G401 (cell line): Measurements from ENCODE around the gene CCDC171. TPM values are rescaled to one million over a fixed set of nuclear protein-coding genes. Genes with fewer than 3 reads are reported as not detected.
"Not testable (repeated sequence)": the region's sequence is repeated elsewhere in the genome, so short reads cannot be mapped to it uniquely, and the experiment has no call there.

Source experiments
- DNase-seq: peaks from one replicate; pipeline ENCODE4 v3.0.0-alpha.2; 2015; ENCODE audit warnings: low spot score
- in situ Hi-C: cut with HindIII; loops from 2 replicates; pipeline ENCODE4 v1.10.0; 2016; ENCODE audit warnings: low sequenced_read_pairs, mixed read lengths
- total RNA-seq: library from RNA; depleted of rRNA; stranded (reverse); fragments of >200 nt; shearing (Covaris generic); gene quantifications from 2 replicates; pipeline ENCODE4 v1.2.3, GENCODE V29; 2014

The CCDC171 gene
- total RNA-seq, 1 experiment from 2014 or later: 2.4 TPM

- in situ Hi-C loops: no loop called here
- DNase-seq: no peak
These were observed 182.4 kb downstream of the CCDC171 start for GRCh38 chr9:15735083-15735857.

DNA sequence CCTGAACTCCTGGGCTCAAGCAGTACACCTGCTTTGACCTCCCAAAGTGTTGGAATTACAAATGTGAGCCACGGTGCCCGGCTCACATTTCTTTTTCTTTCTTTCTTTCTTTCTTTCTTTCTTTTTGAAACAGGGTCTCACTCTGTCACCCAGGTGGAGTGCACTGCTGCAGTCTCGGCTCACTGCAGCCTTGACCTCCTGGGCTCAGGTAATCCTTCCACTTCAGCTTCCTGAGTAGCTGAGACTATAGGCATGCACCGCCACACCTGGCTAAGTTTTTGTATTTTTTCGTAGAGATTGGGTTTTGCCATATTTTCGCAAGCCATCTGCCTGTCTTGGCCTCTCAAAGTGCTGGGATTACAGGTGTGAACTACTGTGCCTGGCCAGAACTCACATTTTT, 183.7 kb downstream of the CCDC171 start:
- no peak for DNase-seq
- in situ Hi-C loops: no loop called here

GRCh38 chr9:15738011-15738410, 185.2 kb downstream of the CCDC171 start:
- DNase-seq: no peak
- in situ Hi-C loops: no loop called here

- in situ Hi-C loops: no loop called here
- no peak for DNase-seq
These were observed 188.2 kb downstream of the CCDC171 start for GRCh38 chr9:15741015-15741414.

GRCh38 chr9:15743512-15743911, 190.7 kb downstream of the CCDC171 start:
- no peak for DNase-seq
- in situ Hi-C loops: no loop called here

DNA sequence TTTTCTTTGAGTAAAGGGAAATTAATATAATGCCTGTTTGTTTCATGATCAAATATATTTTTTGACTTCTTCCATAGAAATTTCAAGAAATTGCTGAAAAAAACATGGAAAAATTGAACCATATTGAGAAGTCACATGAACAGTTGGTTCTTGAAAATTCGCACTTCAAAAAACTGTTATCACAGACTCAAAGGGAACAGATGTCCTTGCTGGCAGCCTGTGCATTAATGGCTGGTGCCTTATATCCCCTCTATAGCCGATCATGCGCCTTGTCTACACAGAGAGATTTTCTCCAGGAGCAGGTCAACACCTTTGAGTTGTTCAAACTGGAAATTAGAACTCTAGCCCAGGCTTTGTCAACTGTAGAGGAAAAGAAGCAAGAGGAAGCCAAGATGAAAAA, 191.4 kb downstream of the CCDC171 start:
- in situ Hi-C loops: no loop called here
- DNase-seq: no peak

GRCh38 chr9:15746905-15747304, 194.1 kb downstream of the CCDC171 start:
- no peak for DNase-seq
- in situ Hi-C loops: no loop called here

DNA sequence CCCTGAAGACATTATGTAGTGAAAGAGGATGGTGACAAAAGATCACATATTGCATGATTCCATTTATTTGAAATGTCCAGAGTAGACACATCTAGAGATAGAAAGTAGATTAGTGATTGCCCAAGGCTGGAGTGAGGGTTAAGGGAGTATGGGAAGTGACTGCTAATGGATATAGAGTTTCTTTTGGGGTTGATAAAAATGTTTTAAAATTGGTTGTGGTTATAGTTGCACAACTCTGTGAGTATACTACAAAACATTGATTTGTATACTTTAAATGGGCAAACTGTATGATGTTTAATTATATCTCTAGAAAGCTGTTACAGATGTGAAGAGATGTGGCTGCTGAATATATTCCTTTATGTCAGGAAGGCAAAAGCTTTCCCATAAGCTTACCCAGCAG, 202.8 kb downstream of the CCDC171 start:
- in situ Hi-C loops: no loop called here
- DNase-seq: no peak

- no peak for DNase-seq
- in situ Hi-C loops: no loop called here
These were observed 208.7 kb downstream of the CCDC171 start for GRCh38 chr9:15761551-15761950.

GRCh38 chr9:15763371-15763770, 210.5 kb downstream of the CCDC171 start:
- in situ Hi-C loops: no loop called here
- no peak for DNase-seq

DNA sequence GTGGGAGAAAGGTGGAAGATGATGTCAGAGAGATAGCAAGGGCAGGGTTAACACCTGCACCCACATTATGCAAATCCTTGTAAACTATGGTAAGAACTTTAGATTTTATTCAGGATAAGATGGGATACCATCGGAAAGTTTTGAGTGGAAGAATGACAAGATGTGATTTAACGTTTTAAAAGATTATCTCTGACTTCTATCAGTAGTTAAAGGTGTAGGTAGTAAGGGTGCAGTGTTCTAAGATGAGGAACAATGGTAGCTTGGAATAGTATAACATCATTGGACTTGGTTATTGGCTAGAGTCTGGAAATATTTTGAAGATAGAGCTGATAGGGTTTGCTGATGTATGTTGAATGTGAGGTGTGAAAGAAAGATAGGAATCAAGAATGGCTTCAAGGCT, 211.3 kb downstream of the CCDC171 start:
- in situ Hi-C loops: no loop called here
- DNase-seq: no peak

DNA sequence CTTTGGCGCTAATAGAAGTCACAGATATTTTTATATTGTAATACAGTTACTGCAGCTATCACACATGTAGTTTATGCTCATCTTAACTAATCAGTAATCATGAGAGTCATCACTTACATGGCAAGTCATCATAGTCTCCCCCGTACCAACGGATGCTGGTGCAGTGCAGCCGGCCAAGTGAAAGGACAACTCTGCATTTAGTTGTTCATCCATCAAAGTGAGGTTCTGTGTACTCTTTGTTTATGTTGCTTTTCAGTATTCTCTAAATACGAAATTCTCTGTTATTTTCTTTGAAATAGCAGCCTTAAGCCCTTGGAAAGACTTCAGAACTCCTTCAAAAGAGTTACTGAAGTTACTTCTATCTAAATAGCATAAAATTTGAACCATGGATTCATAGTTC, 216.7 kb downstream of the CCDC171 start:
- in situ Hi-C loops: no loop called here
- no peak for DNase-seq

- no peak for DNase-seq
- in situ Hi-C loops: no loop called here
These were observed 226.0 kb downstream of the CCDC171 start for GRCh38 chr9:15778861-15779260.

GRCh38 chr9:15782106-15782505, 229.3 kb downstream of the CCDC171 start:
- in situ Hi-C loops: no loop called here
- no peak for DNase-seq

DNA sequence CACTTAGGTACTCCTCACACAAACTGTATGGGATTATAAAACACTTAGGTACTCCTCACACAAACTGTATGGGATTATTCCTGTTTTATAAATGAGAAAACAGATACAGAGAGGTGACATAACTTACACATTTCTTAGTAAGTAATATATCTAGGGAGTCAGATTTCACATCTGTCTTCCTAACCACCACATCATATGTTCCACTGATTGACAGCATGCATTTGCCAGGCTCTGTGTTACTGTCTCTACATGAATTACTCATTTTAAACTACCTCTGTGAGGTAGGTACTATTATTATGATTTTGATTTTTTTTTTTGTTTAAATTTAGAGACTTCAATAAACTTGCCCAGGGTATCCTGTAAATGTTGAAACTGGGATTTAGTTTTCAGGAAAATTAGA, 232.7 kb downstream of the CCDC171 start:
- DNase-seq: no peak
- in situ Hi-C loops: no loop called here

- DNase-seq: no peak
- in situ Hi-C loops: no loop called here
These were observed 233.8 kb downstream of the CCDC171 start for GRCh38 chr9:15786616-15787015.

GRCh38 chr9:15810219-15810899, 257.5 kb downstream of the CCDC171 start:
- DNase-seq, in situ Hi-C loops: not testable (repeated sequence)

DNA sequence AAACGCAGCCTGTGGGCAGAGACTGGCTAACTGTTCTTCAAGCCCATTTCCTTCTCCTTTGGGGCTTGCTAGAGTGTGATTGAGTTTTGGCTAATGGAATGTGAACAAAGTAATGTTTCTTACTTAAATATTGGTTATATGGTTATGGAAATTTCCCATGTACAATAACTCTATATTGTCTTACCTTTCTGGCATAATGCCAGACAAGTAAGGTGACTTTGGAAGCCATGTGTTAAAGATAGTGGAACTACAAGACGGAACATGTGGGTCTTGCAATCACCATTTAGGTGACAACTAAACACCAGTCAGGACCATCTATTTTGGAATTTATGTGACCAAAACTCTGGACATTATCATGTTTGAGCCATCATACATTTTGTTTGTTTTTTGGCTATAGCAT, 260.2 kb downstream of the CCDC171 start:
- in situ Hi-C loops: no loop called here

DNA sequence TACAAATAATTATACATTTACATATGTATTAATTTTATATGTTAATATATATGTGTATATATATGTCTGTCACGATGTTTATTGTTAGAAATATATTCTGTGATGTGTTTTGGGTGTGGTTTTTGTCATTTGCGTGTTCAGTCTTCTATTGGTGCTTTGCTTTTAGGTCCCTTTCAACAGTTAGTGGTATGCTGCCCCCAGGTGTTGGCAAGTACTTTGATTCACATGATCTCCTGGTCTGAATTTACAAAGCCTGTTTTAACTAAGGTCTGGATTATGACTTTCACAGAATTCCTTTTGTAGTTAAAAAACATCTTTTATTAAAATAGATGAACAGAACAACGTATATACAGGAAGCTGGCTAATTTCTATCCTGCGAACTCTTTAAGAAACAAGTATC, 271.5 kb downstream of the CCDC171 start:
- no peak for DNase-seq
- in situ Hi-C loops: no loop called here

More for the DNA sequence above, 260.2 kb downstream of the CCDC171 start:
- DNase-seq: no peak

GRCh38 chr9:15831384-15831783, 278.5 kb downstream of the CCDC171 start:
- DNase-seq: no peak
- in situ Hi-C loops: no loop called here

- in situ Hi-C loops: no loop called here
- no peak for DNase-seq
These were observed 281.7 kb downstream of the CCDC171 start for GRCh38 chr9:15834541-15834940.
